HCT116 (cell line): ENCODE results near the gene COG2. TPM values are rescaled to one million over a fixed set of nuclear protein-coding genes. Genes with fewer than 3 reads are reported as not detected.

ENCODE experiments used
- ATAC-seq: fragments of 200-7000 bp; cut with Tn5 transposase; 2 replicates; pipeline ENCODE4 v1.9.1; 2020; ENCODE audit warnings: mild to moderate bottlenecking, moderate library complexity
- BruUV-seq: library from RNA; stranded (reverse); fragments of 400-500 nt; replicated peaks from 2 replicates; lab custom pipeline; 2021; lab: Mats Ljungman, UMichigan
- CTCF ChIA-PET: fragments of 300-600 bp; sonication (Branson Sonifier 250); formaldehyde crosslinking; loops from one replicate; lab custom pipeline; 2021; ENCODE audit warnings: antibody characterized with exemption; lab: Charles Lee
- POLR2A ChIA-PET: fragments of 300-600, 350-600 bp; sonication (Branson Sonifier 250); formaldehyde crosslinking; loops from one replicate; lab custom pipeline; 2021; ENCODE audit warnings: antibody characterized with exemption; lab: Charles Lee
- RAD21 ChIA-PET, 2 experiments: fragments of 300-600 bp; sonication (Branson Sonifier 250); formaldehyde crosslinking; loops; one replicate each; lab custom pipeline; 2023; ENCODE audit warnings: low total read pairs in 2 of 2; ENCODE audit not compliant: uncharacterized antibody in 2 of 2, unreplicated experiment in 2 of 2, low non-redundant PET in 1 of 2; lab: Charles Lee
- DNase-seq: peaks from one replicate; pipeline ENCODE4 v3.0.0-alpha.2; 2010; ENCODE audit warnings: low read depth, low spot score
- H2AFZ ChIP-seq: fragments of 200-600 bp; shearing (Covaris generic), sonication (generic); 2 replicates; pipeline ENCODE4 v1.6.1; 2017; ENCODE audit warnings: low read depth, mixed run types, mixed read lengths, antibody characterized with exemption, low read length; ENCODE audit not compliant: poor library complexity, severe bottlenecking
- H3K27ac ChIP-seq: 2 replicates; pipeline ENCODE4 v1.5.1; 2012; ENCODE audit warnings: low read depth, low read length
- H3K27me3 ChIP-seq: fragments of 200-600 bp; sonication (generic); 2 replicates; pipeline ENCODE4 v1.6.1; 2016; ENCODE audit warnings: mixed run types, low read length, mixed read lengths; ENCODE audit not compliant: insufficient read depth
- H3K36me3 ChIP-seq, 2 experiments: fragments of 200-500 bp in 1 of 2; fragments of 200-600 bp in 1 of 2; sonication (Bioruptor generic) in 1 of 2; sonication (generic) in 1 of 2; 2 replicates each; pipeline versions ENCODE4 v1.5.1 to v1.6.1; 2014 to 2016; ENCODE audit warnings: low read length in 2 of 2, inconsistent platforms in 1 of 2, mixed read lengths in 1 of 2, mixed run types in 1 of 2; ENCODE audit not compliant: insufficient read depth in 2 of 2, control insufficient read depth in 1 of 2
- H3K4me1 ChIP-seq, 2 experiments: fragments of 200-600 bp in 1 of 2; sonication (generic) in 1 of 2; 2 replicates each; pipeline versions ENCODE4 v1.5.1 to v1.6.1; 2012 to 2017; ENCODE audit warnings: low read length in 2 of 2, inconsistent platforms in 1 of 2, mild to moderate bottlenecking in 1 of 2, mixed read lengths in 1 of 2, mixed run types in 1 of 2, moderate library complexity in 1 of 2; ENCODE audit not compliant: insufficient read depth in 2 of 2, control insufficient read depth in 1 of 2
- H3K4me2 ChIP-seq: fragments of 200-600 bp; sonication (generic); 2 replicates; pipeline ENCODE4 v1.6.1; 2017; ENCODE audit warnings: mixed run types, low read length, mixed read lengths
- H3K4me3 ChIP-seq, 2 experiments: fragments of 200-600 bp in 1 of 2; sonication (generic) in 1 of 2; replicated peaks in 1 of 2; 2 replicates each; pipeline ENCODE4 v1.5.1; 2011 to 2016; ENCODE audit warnings: low read length in 2 of 2, control low read depth in 1 of 2, low read depth in 1 of 2, mild to moderate bottlenecking in 1 of 2, mixed read lengths in 1 of 2, mixed run types in 1 of 2
- H3K79me2 ChIP-seq: fragments of 200-600 bp; sonication (generic); 2 replicates; pipeline ENCODE4 v1.6.1; 2017; ENCODE audit warnings: mild to moderate bottlenecking, mixed run types, low read length, moderate library complexity, mixed read lengths; ENCODE audit not compliant: insufficient read depth
- H3K9ac ChIP-seq: fragments of 200-600 bp; sonication (generic); 2 replicates; pipeline ENCODE4 v1.6.1; 2016; ENCODE audit warnings: low read length, mixed read lengths
- H3K9me2 ChIP-seq: fragments of 200-600 bp; sonication (generic), shearing (Covaris generic); 2 replicates; pipeline ENCODE4 v1.6.1; 2017; ENCODE audit warnings: mixed run types, mild to moderate bottlenecking, moderate library complexity; ENCODE audit not compliant: insufficient read depth
- H3K9me3 ChIP-seq, 2 experiments: fragments of 200-500 bp in 1 of 2; fragments of 200-600 bp in 1 of 2; sonication (Bioruptor generic) in 1 of 2; sonication (generic) in 1 of 2; 2 replicates each; pipeline ENCODE4 v1.6.1; 2014 to 2017; ENCODE audit warnings: low read length in 2 of 2, mixed read lengths in 2 of 2, inconsistent platforms in 1 of 2, low read depth in 1 of 2, mild to moderate bottlenecking in 1 of 2, mixed run types in 1 of 2, moderate library complexity in 1 of 2; ENCODE audit not compliant: control insufficient read depth in 1 of 2, insufficient read depth in 1 of 2
- H4K20me1 ChIP-seq: fragments of 200-600 bp; sonication (generic), shearing (Covaris generic); 2 replicates; pipeline ENCODE4 v1.6.1; 2017; ENCODE audit warnings: mixed run types, mild to moderate bottlenecking, moderate library complexity; ENCODE audit not compliant: insufficient read depth
- EZH2 ChIP-seq: fragments of 200-600 bp; sonication (generic); IDR thresholded peaks from 2 replicates; pipeline ENCODE4 v1.6.1; 2017; ENCODE audit warnings: antibody characterized with exemption, mixed run types
- FOSL1 ChIP-seq: IDR thresholded peaks from 2 replicates; pipeline ENCODE4 v1.6.1; 2012; ENCODE audit warnings: low read depth
- JUND ChIP-seq: IDR thresholded peaks from 2 replicates; pipeline ENCODE4 v1.6.1; 2012
- POLR2A ChIP-seq: IDR thresholded peaks from 2 replicates; pipeline ENCODE4 v1.7.0; 2011; ENCODE audit warnings: borderline replicate concordance; ENCODE audit not compliant: insufficient read depth, insufficient read length; ENCODE audit errors: extremely low read depth
- SP1 ChIP-seq: IDR thresholded peaks from 2 replicates; pipeline ENCODE4 v1.6.1; 2012; ENCODE audit warnings: low read depth
- TCF7L2 ChIP-seq: IDR thresholded peaks from 2 replicates; pipeline ENCODE4 v1.7.0; 2011; ENCODE audit warnings: borderline replicate concordance, inconsistent platforms; ENCODE audit not compliant: insufficient read depth, insufficient read length; ENCODE audit errors: extremely low read depth
- ZFX ChIP-seq: fragments of 450-650 bp; IDR thresholded peaks from 2 replicates; pipeline ENCODE4 v1.6.1; 2017
- intact Hi-C: fragments of 100-400 bp; cut with micrococcal nuclease; formaldehyde crosslinking; loops from 2 replicates; pipeline ENCODE4 v1.10.0; 2022
- total RNA-seq: library from RNA; stranded (reverse); gene quantifications from one replicate; pipeline ENCODE4 v1.2.1, GENCODE V29; 2021; ENCODE audit not compliant: unreplicated experiment
- TF ChIP-seq, protein P1 (sequence below): IDR thresholded peaks from 2 replicates; pipeline ENCODE4 v1.6.1; 2012; ENCODE audit warnings: low read depth
- TF ChIP-seq, protein P2 (sequence below): IDR thresholded peaks from 2 replicates; pipeline ENCODE4 v1.6.1; 2012

Gene COG2
- total RNA-seq, 1 experiment from 2014 or later = 28.6 TPM

DNA sequence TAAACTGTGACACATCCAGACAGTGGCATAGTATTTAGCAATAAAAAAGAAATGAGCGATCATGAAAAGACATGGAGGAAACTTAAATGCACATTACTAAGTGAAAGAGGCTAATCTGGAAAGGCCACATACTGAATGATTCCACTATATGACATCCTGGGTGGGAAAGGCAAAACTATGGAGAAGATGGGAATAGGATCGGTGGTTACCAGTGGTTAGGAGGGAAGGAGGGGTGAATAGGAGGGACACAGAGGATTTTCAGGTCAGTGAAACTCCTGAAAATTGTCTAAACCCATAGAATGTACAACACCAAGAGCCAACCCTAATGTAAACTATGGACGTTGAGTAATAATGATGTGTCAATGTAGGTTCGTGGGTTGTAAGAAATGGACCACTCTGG, 57.9 kb downstream of the COG2 start:
- H3K4me3 ChIP-seq = no peak overlapping the region
- no peak overlapping the region for H3K9ac ChIP-seq
- RAD21 ChIA-PET = no interaction called here
- TF ChIP-seq, protein P1, sequence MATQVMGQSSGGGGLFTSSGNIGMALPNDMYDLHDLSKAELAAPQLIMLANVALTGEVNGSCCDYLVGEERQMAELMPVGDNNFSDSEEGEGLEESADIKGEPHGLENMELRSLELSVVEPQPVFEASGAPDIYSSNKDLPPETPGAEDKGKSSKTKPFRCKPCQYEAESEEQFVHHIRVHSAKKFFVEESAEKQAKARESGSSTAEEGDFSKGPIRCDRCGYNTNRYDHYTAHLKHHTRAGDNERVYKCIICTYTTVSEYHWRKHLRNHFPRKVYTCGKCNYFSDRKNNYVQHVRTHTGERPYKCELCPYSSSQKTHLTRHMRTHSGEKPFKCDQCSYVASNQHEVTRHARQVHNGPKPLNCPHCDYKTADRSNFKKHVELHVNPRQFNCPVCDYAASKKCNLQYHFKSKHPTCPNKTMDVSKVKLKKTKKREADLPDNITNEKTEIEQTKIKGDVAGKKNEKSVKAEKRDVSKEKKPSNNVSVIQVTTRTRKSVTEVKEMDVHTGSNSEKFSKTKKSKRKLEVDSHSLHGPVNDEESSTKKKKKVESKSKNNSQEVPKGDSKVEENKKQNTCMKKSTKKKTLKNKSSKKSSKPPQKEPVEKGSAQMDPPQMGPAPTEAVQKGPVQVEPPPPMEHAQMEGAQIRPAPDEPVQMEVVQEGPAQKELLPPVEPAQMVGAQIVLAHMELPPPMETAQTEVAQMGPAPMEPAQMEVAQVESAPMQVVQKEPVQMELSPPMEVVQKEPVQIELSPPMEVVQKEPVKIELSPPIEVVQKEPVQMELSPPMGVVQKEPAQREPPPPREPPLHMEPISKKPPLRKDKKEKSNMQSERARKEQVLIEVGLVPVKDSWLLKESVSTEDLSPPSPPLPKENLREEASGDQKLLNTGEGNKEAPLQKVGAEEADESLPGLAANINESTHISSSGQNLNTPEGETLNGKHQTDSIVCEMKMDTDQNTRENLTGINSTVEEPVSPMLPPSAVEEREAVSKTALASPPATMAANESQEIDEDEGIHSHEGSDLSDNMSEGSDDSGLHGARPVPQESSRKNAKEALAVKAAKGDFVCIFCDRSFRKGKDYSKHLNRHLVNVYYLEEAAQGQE = no peak
- TF ChIP-seq, protein P2, sequence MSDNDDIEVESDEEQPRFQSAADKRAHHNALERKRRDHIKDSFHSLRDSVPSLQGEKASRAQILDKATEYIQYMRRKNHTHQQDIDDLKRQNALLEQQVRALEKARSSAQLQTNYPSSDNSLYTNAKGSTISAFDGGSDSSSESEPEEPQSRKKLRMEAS = no peak
- TF ChIP-seq TCF7L2 (no peak), FOSL1 (no peak), SP1 (no peak), POLR2A (no peak), JUND (no peak), EZH2 (no peak), ZFX (no peak)
- CTCF ChIA-PET = no interaction called here
- H3K36me3 ChIP-seq = no peaks in the 10 kb centered on the region
- no peak for DNase-seq
- peaks cover 4% of the 10 kb centered on the region; the same call in 1 of the 2 replicates for H3K27me3 ChIP-seq
- no peaks in the 10 kb centered on the region for H3K9me3 ChIP-seq
- POLR2A ChIA-PET = no interaction called here
- intact Hi-C loops = no loop called here
- no peaks in the 10 kb centered on the region for H4K20me1 ChIP-seq
- no peaks in the 10 kb centered on the region for H3K9me2 ChIP-seq
- H3K79me2 ChIP-seq = no peaks in the 10 kb centered on the region
- no peak overlapping the region for H3K4me2 ChIP-seq
- peaks cover 14 to 16% of the 10 kb centered on the region in 2 experiments for H3K4me1 ChIP-seq
- no peak overlapping the region for H3K27ac ChIP-seq
- no peak for ATAC-seq
- no TSS peak for BruUV-seq
- no peak overlapping the region for H2AFZ ChIP-seq
